Measurements from ENCODE around the gene KSR2.
"Not testable (repeated sequence)": the region's sequence is repeated elsewhere in the genome, so short reads cannot be mapped to it uniquely, and the experiment has no call there.

The KSR2 gene

GRCh38 chr12:117761528-117762100, 207.2 kb downstream of the KSR2 start:
- H3K4me3 ChIP-seq (ENCODE audit: low read depth, low read length), result no peak overlapping the region
- TF ChIP-seq, protein P1, sequence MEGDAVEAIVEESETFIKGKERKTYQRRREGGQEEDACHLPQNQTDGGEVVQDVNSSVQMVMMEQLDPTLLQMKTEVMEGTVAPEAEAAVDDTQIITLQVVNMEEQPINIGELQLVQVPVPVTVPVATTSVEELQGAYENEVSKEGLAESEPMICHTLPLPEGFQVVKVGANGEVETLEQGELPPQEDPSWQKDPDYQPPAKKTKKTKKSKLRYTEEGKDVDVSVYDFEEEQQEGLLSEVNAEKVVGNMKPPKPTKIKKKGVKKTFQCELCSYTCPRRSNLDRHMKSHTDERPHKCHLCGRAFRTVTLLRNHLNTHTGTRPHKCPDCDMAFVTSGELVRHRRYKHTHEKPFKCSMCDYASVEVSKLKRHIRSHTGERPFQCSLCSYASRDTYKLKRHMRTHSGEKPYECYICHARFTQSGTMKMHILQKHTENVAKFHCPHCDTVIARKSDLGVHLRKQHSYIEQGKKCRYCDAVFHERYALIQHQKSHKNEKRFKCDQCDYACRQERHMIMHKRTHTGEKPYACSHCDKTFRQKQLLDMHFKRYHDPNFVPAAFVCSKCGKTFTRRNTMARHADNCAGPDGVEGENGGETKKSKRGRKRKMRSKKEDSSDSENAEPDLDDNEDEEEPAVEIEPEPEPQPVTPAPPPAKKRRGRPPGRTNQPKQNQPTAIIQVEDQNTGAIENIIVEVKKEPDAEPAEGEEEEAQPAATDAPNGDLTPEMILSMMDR (IDR thresholded peaks at IDR 0.05; ENCODE audit: low read depth, low read length), result no peak

- H3K4me3 ChIP-seq (ENCODE audit: low read depth, low read length), result no peak overlapping the region
- TF ChIP-seq, protein P1 (IDR thresholded peaks at IDR 0.05; ENCODE audit: low read depth, low read length), result no peak
Observed at GRCh38 chr12:117760990-117761389, 207.8 kb downstream of the KSR2 start.

GRCh38 chr12:117750657-117751056, 218.1 kb downstream of the KSR2 start:
- H3K4me3 ChIP-seq (ENCODE audit: low read depth, low read length), result no peak overlapping the region
- TF ChIP-seq, protein P1 (IDR thresholded peaks at IDR 0.05; ENCODE audit: low read depth, low read length), result no peak

DNA sequence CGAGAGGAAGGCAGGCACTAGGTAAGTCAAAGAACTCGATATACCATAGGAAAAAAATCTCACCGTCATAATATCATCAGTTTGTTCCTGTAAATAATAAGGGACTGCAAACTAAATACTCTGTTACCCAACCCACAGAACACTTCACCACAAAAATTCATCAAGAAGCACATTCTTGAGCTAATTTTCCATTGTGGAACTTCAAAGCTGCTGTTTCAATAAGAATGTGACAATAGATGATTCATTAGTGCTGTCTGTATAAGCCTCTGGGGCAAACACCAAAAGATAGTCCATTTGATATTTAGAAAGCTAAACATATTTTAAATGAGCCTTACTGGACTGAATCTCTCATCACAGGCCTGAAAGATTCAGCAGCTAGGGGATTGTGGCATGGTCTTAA, 219.4 kb downstream of the KSR2 start:
- TF ChIP-seq, protein P1 (IDR thresholded peaks at IDR 0.05; ENCODE audit: low read depth, low read length), result no peak
- H3K4me3 ChIP-seq (ENCODE audit: low read depth, low read length), result no peak overlapping the region

- not testable (repeated sequence) for H3K4me3 ChIP-seq (ENCODE audit: low read depth, low read length)
Observed at GRCh38 chr12:117746358-117746757, 222.4 kb downstream of the KSR2 start.

GRCh38 chr12:117744418-117744817, 224.4 kb downstream of the KSR2 start:
- no peak overlapping the region for H3K4me3 ChIP-seq (ENCODE audit: low read depth, low read length)

DNA sequence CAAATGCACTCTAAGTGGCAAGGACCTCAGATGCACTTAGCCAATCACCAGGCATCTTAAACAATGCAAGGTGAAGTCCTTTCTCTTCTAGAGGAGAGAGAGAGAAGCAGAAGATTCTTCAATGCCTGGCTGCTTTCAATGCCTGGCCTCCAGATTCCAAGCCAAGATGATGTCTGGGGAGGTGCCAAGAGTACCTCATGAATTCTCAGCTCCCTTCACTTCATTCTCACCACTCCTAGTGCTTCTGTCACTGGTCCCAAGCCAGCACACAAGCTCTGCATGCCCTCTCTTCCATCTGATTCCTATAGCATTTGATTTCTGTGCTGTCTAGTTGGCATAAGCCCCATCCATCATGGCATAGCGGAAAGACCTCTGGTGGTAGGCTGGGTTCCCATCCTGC, 225.0 kb downstream of the KSR2 start:
- TF ChIP-seq, protein P1 (IDR thresholded peaks at IDR 0.05; ENCODE audit: low read depth, low read length), result no peak
- no peak overlapping the region for H3K4me3 ChIP-seq (ENCODE audit: low read depth, low read length)

More at GRCh38 chr12:117744418-117744817, 224.4 kb downstream of the KSR2 start:
- TF ChIP-seq, protein P1 (IDR thresholded peaks at IDR 0.05; ENCODE audit: low read depth, low read length), result no peak

DNA sequence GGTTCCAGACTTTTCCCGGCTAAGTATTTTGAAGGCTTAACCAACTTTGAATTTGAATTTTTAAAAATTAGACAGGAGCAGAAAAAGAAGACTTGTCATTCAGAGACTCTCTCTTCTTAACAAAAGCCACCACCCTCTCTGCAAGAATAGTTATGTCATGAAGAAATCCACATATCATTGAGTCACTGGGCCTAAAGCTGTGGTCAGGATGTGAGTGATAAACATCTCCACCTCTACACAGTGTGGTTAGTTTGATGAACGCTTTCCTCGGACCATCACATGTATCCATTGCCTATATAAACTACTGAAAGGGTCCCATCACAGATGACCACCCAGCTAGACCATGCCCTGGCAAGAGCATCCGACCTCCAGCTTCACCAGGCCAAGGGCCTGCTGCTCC, 226.1 kb downstream of the KSR2 start:
- TF ChIP-seq, protein P1 (IDR thresholded peaks at IDR 0.05; ENCODE audit: low read depth, low read length), result no peak
- H3K4me3 ChIP-seq (ENCODE audit: low read depth, low read length), result no peak overlapping the region
